K562 (cell line): Measurements from ENCODE around the gene EMC8.

Source experiments
- CAMTA2 ChIP-seq: fragments of 250-450 bp; sonication (Bioruptor Pico); conservative IDR thresholded peaks from 2 replicates; pipeline ENCODE4 v1.5.1; 2022
- CHAMP1 ChIP-seq: fragments of 450-650 bp; IDR thresholded peaks from 2 replicates; pipeline ENCODE4 v1.6.1; 2016; ENCODE audit warnings: mild to moderate bottlenecking
- CTCF ChIP-seq, 3 experiments: IDR thresholded peaks in 2 of 3; conservative IDR thresholded peaks in 1 of 3; 2 replicates each; pipeline ENCODE4 v1.5.1; 2011 to 2012; ENCODE audit warnings: low read length in 3 of 3, mild to moderate bottlenecking in 3 of 3, control low read depth in 2 of 3, improper control_type of control experiment in 1 of 3, inconsistent platforms in 1 of 3, low read depth in 1 of 3, mixed read lengths in 1 of 3, moderate library complexity in 1 of 3; ENCODE audit not compliant: insufficient read depth in 2 of 3
- FOS ChIP-seq: IDR thresholded peaks from 3 replicates; pipeline ENCODE4 v1.6.1; 2011; ENCODE audit not compliant: insufficient read length; ENCODE audit errors: extremely low read depth
- HDAC1 ChIP-seq, 2 experiments: fragments of 450-650 bp; IDR thresholded peaks; 2 replicates each; pipeline ENCODE4 v1.6.1; 2016 to 2017; ENCODE audit warnings: inconsistent platforms in 1 of 2, mild to moderate bottlenecking in 1 of 2, moderate library complexity in 1 of 2
- KDM4B ChIP-seq, 2 experiments: fragments of 450-650 bp in 1 of 2; sonication (generic) in 1 of 2; IDR thresholded peaks; 2 replicates each; pipeline ENCODE4 v1.6.1; 2016 to 2017; ENCODE audit warnings: borderline replicate concordance in 2 of 2, antibody characterized with exemption in 1 of 2, low read depth in 1 of 2, mild to moderate bottlenecking in 1 of 2
- SAP30 ChIP-seq: fragments of 200-600 bp; sonication (generic); IDR thresholded peaks from 2 replicates; pipeline ENCODE4 v1.6.1; 2012; ENCODE audit warnings: borderline replicate concordance, low read depth, mild to moderate bottlenecking, moderate library complexity, low read length, control low read depth, inconsistent platforms; ENCODE audit not compliant: insufficient read depth, poor library complexity, severe bottlenecking
- STAT6 ChIP-seq: sonication (generic); formaldehyde crosslinking; IDR thresholded peaks from 2 replicates; pipeline ENCODE4 v1.8.1; 2023; ENCODE audit warnings: mild to moderate bottlenecking, missing genetic modification reagents

DNA sequence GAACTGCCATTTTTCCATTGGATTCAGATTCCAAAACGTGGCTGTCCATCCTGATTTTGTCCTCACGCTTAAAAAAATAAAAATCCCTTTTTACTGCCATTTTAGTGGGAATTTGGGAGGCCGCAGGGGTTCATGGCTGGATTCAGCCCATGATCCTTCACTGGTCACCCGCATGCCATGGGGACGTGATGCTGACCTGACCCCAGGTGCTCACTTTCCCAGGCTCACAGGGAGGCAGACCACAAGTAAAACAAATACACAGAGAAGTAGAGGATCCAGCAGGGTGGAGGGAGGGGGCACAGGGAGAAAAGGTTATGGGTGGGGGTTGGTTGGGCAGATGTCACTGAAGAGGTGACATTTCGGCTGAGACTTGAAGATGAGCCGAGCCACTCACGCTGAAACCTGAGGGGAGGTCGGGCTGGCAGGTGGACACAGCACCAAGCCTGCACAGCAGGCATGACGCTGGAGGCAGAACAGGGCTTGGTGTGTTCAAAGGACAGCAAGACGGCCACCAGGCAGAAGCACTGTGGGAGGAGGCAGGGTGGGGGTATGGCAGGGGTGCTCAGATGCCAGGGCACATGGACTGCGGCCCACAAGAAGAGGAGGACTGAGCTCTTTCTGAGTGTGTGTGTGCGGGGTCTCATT lies 10.9 kb upstream of the EMC8 start:
- TF ChIP-seq STAT6 (CRISPR knock-in tag) = no peak
- TF ChIP-seq HDAC1 (IDR thresholded peaks at IDR 0.05) = no peak
- no peak for TF ChIP-seq CTCF (IDR thresholded peaks at IDR 0.05 in 2 of 3, conservative IDR thresholded peaks at IDR 0.05 in 1 of 3; ENCODE audit: insufficient read depth in 2 of 3, low read depth in 1 of 3, low read length in 3 of 3)
- no peak for TF ChIP-seq CAMTA2
- no peak for TF ChIP-seq KDM4B (IDR thresholded peaks at IDR 0.05; ENCODE audit: borderline replicate concordance in 2 of 2, low read depth in 1 of 2)
- TF ChIP-seq FOS = no peak
- no peak for TF ChIP-seq SAP30
- no peak for TF ChIP-seq CHAMP1
